ENCODE results near the gene DYNLT2. TPM values are rescaled to one million over a fixed set of nuclear protein-coding genes. Genes with fewer than 3 reads are reported as not detected.

The DYNLT2 gene
- total RNA-seq = 1 to 10 TPM; 1.1 TPM
- long read RNA-seq, donor 1 = 0 reads
- long read RNA-seq, donor 2 = 0 reads

- peak; percentile 98 for DNase-seq (ENCODE audit: low spot score)
- intact Hi-C loops (cut with DNase I) = no loop called here
These were observed at the start of gene DYNLT2, which contains the start of gene ERMARD for GRCh38 chr6:169751242-169752073. Gene DYNLT2, minus strand, starts transcription at chr6:169751572. Its CDS starts 114 bp downstream, at chr6:169751458. Gene ERMARD, plus strand, starts transcription at chr6:169751622. Its CDS starts 36 bp downstream, at chr6:169751658.

- intact Hi-C loops (cut with DNase I) = no loop called here
- no peak for DNase-seq (ENCODE audit: low spot score)
These were observed 49.5 kb upstream of the DYNLT2 start for GRCh38 chr6:169800668-169801395.

GRCh38 chr6:169800116-169800667 is 48.8 kb upstream of the DYNLT2 start:
- intact Hi-C loops (cut with DNase I) = no loop called here
- DNase-seq (ENCODE audit: low spot score) = no peak

- no peak for DNase-seq (ENCODE audit: low spot score)
- intact Hi-C loops (cut with DNase I) = loop anchor here in 1 of 2 donors (5.0 kb wide), 1 partner anchor 258 kb away; no protein-coding TSS in a partner anchor
These were observed 48.1 kb upstream of the DYNLT2 start for GRCh38 chr6:169799474-169799926.

- intact Hi-C loops (cut with DNase I) = loop anchor here in 1 of 2 donors (5.0 kb wide), 1 partner anchor 258 kb away; no protein-coding TSS in a partner anchor
- no peak for DNase-seq (ENCODE audit: low spot score)
These were observed 47.5 kb upstream of the DYNLT2 start for GRCh38 chr6:169798764-169799473.

- no peak for DNase-seq (ENCODE audit: low spot score)
- intact Hi-C loops (cut with DNase I) = loop anchor here in 1 of 2 donors (5.0 kb wide), 1 partner anchor 262 kb away; no protein-coding TSS in a partner anchor
These were observed 43.8 kb upstream of the DYNLT2 start for GRCh38 chr6:169795196-169795595.

GRCh38 chr6:169794317-169795055 is 43.1 kb upstream of the DYNLT2 start:
- intact Hi-C loops (cut with DNase I) = loop anchor here in 1 of 2 donors (5.0 kb wide), 1 partner anchor 263 kb away; no protein-coding TSS in a partner anchor
- DNase-seq (ENCODE audit: low spot score) = no peak

GRCh38 chr6:169793408-169793807 is 42.0 kb upstream of the DYNLT2 start:
- no peak for DNase-seq (ENCODE audit: low spot score)
- intact Hi-C loops (cut with DNase I) = no loop called here

- intact Hi-C loops (cut with DNase I) = no loop called here
- DNase-seq (ENCODE audit: low spot score) = no peak
These were observed 41.1 kb upstream of the DYNLT2 start for GRCh38 chr6:169792306-169793015.

- DNase-seq (ENCODE audit: low spot score) = no peak
- intact Hi-C loops (cut with DNase I) = no loop called here
These were observed 40.4 kb upstream of the DYNLT2 start for GRCh38 chr6:169791721-169792131.

- peak; percentile 94 for DNase-seq (ENCODE audit: low spot score)
- intact Hi-C loops (cut with DNase I) = loop anchor here in 1 of 2 donors (5.0 kb wide), 1 partner anchor 742 kb away; no protein-coding TSS in a partner anchor
These were observed 38.9 kb upstream of the DYNLT2 start for GRCh38 chr6:169789944-169790927.

- DNase-seq (ENCODE audit: low spot score) = no peak
- intact Hi-C loops (cut with DNase I) = loop anchor here in 1 of 2 donors (5.0 kb wide), 1 partner anchor 743 kb away; no protein-coding TSS in a partner anchor
These were observed 38.0 kb upstream of the DYNLT2 start for GRCh38 chr6:169789146-169789943.

- intact Hi-C loops (cut with DNase I) = loop anchor here in 1 of 2 donors (5.0 kb wide), 1 partner anchor 744 kb away; no protein-coding TSS in a partner anchor
- no peak for DNase-seq (ENCODE audit: low spot score)
These were observed 37.4 kb upstream of the DYNLT2 start for GRCh38 chr6:169788809-169789145.

GRCh38 chr6:169787797-169788196 is 36.4 kb upstream of the DYNLT2 start:
- DNase-seq (ENCODE audit: low spot score) = no peak
- intact Hi-C loops (cut with DNase I) = loop anchor here in 1 of 2 donors (5.0 kb wide), 1 partner anchor 745 kb away; no protein-coding TSS in a partner anchor

GRCh38 chr6:169786349-169786748 is 35.0 kb upstream of the DYNLT2 start:
- intact Hi-C loops (cut with DNase I) = loop anchor here in 1 of 2 donors (5.0 kb wide), 1 partner anchor 746 kb away; no protein-coding TSS in a partner anchor
- no peak for DNase-seq (ENCODE audit: low spot score)

All from posterior vena cava (tissue), 2 donors.